Lung microvascular endothelial cell (primary cell): ENCODE data around the gene ELP5. TPM values are rescaled to one million over a fixed set of nuclear protein-coding genes. Genes with fewer than 3 reads are reported as not detected.
A peak's percentile ranks its signal among the peaks of the same experiment; 100 is the strongest.

Experiments
- DNase-seq, 2 donors: peaks; one replicate each; pipeline versions ENCODE4 v3.0.0 to v3.0.0-alpha.2; 2010; ENCODE audit warnings: low read depth in 2 of 2
- total RNA-seq: library from RNA; depleted of rRNA; stranded (reverse); fragments of >200 nt; gene quantifications from 2 replicates; pipeline ENCODE4 v1.2.1, GENCODE V29; 2014

Gene ELP5
- total RNA-seq, 1 donor from 2014 or later = 32.7 TPM

- no peak for DNase-seq
These were observed 32.7 kb upstream of the ELP5 start for GRCh38 chr17:7219229-7219811.

GRCh38 chr17:7219812-7220592 lies 32.0 kb upstream of the ELP5 start, which contains the start of the genes ACADVL and DLG4:
Gene ACADVL (plus strand): TSS chr17:7219938. CDS start chr17:7219985, 47 bp downstream.
Gene DLG4 (minus strand): TSS chr17:7219836.
- DNase-seq = peak; percentile 83 to 89

- DNase-seq = peak; percentile 84 to 86
These were observed 31.3 kb upstream of the ELP5 start for GRCh38 chr17:7220593-7221277.

GRCh38 chr17:7221278-7222092 lies 30.5 kb upstream of the ELP5 start:
- DNase-seq = no peak

- no peak for DNase-seq
These were observed 29.7 kb upstream of the ELP5 start for GRCh38 chr17:7222093-7222971.

GRCh38 chr17:7222972-7223292 lies 29.1 kb upstream of the ELP5 start:
- DNase-seq = no peak

GRCh38 chr17:7223375-7223774 lies 28.6 kb upstream of the ELP5 start:
- no peak for DNase-seq

- DNase-seq = no peak
These were observed 27.9 kb upstream of the ELP5 start for GRCh38 chr17:7224110-7224509.

- DNase-seq = no peak
These were observed 27.3 kb upstream of the ELP5 start for GRCh38 chr17:7224661-7225111.

- no peak for DNase-seq
These were observed 26.2 kb upstream of the ELP5 start for GRCh38 chr17:7225711-7226331.

GRCh38 chr17:7226721-7227710 lies 25.0 kb upstream of the ELP5 start:
- no peak for DNase-seq

- DNase-seq = no peak
These were observed 23.1 kb upstream of the ELP5 start for GRCh38 chr17:7228920-7229319.

- no peak for DNase-seq
These were observed 22.5 kb upstream of the ELP5 start for GRCh38 chr17:7229504-7229903.

GRCh38 chr17:7232114-7232513 lies 19.9 kb upstream of the ELP5 start:
- no peak for DNase-seq

GRCh38 chr17:7233701-7234082 lies 18.3 kb upstream of the ELP5 start:
- DNase-seq = no peak

- DNase-seq = peak; percentile 97
These were observed 17.7 kb upstream of the ELP5 start, which contains the start of gene DVL2 for GRCh38 chr17:7234083-7234951. Gene DVL2 (minus strand): TSS chr17:7234517. CDS start chr17:7234262, 255 bp downstream.

- DNase-seq = peak in 1 of 2 donors; percentile 24
These were observed 16.0 kb upstream of the ELP5 start for GRCh38 chr17:7235693-7236665.
